ENCODE measurements around the gene PALS1.

PALS1 gene

GRCh38 chr14:67241411-67242167, at the start of gene PALS1:
TSS of gene PALS1 (plus strand) at chr14:67241435. CDS start at chr14:67279171, 37,736 bp downstream.
- DNase-seq, result no peak

DNA sequence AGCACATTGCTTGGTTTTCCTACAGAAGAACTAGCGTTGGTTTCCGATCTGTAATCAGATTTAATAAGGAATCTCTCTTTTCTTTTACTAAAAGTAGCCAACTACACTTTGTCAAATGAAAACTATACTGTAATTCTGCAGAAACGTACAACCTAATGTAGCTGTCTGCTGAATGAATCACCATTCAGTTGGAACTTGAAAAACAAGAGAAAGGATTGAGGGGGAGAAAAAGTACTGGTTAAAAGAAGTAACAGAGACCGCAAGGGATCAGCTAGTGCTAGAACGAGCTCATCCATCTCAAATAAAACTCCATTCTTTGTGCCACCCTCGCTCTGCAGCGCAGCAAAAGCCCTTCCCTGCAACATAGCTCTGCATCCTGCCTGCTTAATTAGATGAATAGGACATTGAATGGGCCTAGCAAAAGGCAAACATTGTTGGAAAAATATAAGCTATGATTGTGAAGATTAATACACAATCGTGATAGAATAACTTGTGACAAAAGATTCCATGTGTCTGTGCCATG, 49.4 kb upstream of the PALS1 start:
- DNase-seq, result no peak

GRCh38 chr14:67192366-67192765, 48.9 kb upstream of the PALS1 start:
- no peak for DNase-seq

DNA sequence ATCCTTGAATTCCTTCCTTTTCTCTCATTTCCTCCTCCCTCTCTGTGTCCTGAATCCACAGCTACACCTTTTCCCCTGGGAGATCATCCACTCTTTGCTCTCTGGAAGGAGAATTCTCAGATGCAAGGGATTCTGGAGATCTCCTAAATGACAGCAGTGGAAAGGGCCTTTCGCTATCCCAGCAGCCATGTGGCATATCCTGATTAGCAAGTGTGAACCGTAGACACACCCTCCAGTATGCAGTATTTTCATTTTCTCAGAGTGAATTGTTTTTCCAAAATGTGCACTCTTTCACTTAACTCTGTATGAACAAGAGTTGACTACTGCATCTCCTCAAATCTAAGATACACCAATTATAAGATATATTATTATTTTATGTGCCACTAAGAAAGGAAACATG, 46.0 kb upstream of the PALS1 start:
- no peak for DNase-seq

GRCh38 chr14:67199016-67199415, 42.2 kb upstream of the PALS1 start:
- no peak for DNase-seq

GRCh38 chr14:67207810-67208209, 33.4 kb upstream of the PALS1 start:
- DNase-seq, result no peak

DNA sequence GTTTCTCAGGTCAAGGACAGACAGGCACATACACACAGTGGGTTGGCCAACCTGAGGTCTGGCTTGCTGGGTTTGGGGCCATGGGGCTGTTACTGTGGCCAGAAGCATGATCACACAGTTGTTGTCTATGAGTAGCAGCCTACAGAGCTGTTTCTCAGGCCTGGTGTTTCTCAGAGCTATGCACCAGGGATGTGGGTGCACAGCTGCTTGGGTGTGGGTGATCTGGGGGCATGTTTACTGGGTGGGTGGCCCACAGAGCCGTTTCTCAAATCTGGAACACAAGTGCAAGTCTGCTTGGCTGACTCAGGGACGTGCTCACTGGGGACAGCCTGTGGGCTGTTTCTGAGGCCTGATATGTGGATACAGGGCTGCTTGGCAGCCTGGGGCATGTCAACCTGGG, 23.1 kb upstream of the PALS1 start:
- no peak for DNase-seq

GRCh38 chr14:67221248-67221981, 19.8 kb upstream of the PALS1 start:
- no peak for DNase-seq

- DNase-seq, result no peak
These were observed 19.3 kb upstream of the PALS1 start for GRCh38 chr14:67221982-67222328.

DNA sequence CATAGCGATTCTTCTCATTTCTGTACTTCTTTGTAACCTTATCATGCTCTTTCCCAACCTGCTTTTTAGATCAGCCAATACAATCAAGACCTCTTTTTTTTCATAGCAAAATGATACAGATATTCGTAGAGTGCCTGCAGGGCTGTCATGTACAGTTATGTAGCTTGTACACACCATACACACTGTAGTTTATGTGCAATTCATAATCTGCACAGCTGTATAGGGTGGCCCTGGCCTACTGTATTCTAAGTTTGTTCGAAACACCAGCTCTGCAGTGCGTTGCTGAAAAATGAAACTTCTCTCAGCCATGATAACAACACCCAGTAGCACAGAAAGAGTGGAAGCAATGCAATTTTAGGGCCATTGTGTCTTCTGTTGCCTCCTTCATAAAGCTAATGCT, 15.7 kb upstream of the PALS1 start:
- no peak for DNase-seq

GRCh38 chr14:67228325-67228984, 12.8 kb upstream of the PALS1 start:
- DNase-seq, result no peak

DNA sequence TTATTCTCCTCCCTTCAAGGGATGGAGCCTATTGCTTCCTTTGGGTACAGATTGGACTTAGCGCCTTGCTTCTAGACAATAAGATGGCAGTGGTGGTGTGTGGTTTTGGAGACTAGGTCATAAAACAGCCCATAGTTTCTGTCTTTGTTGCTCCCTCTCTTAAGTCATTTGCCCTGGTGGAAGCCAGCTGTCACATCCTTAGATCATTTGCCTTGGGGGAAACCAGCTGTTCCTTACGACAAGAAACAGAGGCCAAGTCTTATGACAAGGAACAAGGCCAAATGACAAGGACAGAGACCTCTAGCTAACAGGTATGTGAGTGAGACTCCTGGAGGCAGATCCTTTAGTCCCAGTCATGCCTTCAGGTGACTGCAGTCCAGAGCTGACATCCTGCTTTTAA, 9.2 kb upstream of the PALS1 start:
- no peak for DNase-seq

GRCh38 chr14:67232621-67233020, 8.6 kb upstream of the PALS1 start:
- DNase-seq, result no peak

DNA sequence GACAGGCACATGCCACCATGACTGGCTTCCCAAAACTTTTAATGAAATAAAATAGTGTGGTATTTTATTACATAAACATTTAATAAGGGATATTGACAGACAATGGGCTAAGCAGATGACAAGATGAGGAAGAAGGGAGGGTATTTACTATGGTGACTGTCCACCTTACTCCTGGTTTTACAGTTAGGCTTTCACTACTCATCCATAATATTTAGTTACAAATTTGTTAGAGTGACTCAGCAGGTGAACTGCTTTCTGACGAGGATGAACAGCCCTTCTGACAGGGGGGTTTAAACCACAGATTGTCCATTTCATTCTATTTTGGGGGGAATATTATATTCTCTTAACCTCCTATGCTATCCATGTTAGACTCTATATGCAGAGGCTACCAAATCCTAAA, 3.6 kb upstream of the PALS1 start:
- no peak for DNase-seq

GRCh38 chr14:67239582-67239981, 1.7 kb upstream of the PALS1 start:
- no peak for DNase-seq

DNA sequence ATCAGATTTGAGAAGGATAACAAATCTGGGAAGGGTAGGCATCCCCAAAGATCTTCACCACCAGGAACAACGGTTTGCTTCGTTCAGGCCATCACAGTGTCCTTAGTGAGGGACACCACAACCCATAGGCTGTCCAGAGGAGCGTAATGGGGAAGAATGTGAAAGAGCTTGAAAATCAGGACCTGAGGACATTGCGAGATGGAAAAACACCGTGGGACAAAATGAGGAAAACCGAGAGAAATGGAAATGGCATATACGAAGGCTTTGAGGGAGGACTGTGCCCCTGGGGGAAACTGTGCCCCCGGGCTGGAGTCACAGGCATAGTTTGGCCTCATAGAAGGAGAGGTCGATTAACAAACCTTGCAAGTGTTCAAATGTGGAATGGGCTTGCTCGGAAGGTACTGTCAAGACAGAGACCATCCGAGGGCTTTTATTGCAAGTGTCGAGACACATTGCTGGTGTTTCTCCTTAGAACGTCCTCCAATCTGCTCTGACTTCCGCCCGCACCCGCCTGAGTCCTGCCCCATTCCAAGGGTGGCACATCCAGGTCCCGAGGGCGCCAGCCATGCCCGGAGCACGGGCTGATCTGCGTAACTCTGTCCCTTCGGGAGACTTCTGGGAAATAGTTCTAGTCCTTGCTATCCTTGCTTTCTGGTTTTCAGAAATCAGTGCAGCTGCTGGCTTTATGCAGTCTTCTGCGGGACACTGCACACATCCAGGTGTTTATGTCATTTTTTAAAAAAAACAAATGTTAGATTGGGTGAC, 885 bp upstream of the PALS1 start:
- DNase-seq, result no peak

DNA sequence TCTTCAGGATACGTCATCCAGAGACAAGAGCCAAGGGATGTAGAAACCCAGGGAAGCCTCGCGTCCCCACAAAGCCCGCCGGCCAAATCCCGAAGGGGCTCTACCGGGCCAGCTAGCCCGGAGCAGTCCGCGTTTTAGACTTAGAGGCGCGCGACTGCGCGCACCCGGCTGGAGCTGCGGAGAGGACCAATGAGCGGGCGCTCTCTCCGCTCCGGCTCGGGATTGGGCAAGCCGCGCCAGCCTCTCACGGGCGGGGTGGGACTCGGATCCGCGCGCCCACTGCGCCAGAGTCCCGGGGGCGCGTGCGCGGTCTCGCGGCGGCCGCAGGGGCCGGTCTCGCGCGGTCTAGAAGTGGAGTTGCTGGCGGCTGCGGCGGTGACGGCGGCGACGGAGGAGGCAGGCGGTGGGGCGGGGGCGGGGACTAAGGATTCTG, 241 bp upstream of the PALS1 start:
- peak; percentile 94 for DNase-seq

- DNase-seq, result no peak
These were observed 859 bp downstream of the PALS1 start for GRCh38 chr14:67242168-67242420.

- DNase-seq, result no peak
These were observed 3.9 kb downstream of the PALS1 start for GRCh38 chr14:67245104-67245503.

- DNase-seq, result no peak
These were observed 10.5 kb downstream of the PALS1 start for GRCh38 chr14:67251573-67252226.

DNA sequence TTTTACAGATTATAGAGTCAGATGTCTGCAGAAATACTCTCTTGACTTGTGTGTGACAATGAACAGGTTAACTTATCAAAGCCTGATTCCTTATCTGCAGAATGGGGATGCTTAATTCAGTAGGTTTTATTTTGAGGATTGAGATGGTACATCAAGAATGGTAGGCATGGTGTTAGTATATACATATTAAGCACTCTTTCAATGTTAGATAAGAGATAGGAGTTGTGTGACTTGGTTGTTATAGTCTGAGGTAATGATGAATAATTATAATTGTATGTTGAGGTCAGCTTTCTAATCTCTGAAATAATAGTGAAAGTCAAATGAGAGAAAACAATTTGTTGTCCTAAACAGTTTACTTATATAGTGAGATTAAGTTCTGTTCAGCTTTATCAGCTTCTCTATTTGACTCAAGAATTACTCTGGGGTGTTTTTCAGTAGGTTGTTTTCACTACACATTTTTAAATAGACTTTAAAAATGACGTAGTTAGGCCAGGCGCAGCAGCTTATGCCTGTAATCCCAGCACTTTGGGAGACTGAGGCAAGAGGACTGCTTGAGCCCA, 11.9 kb downstream of the PALS1 start:
- DNase-seq, result no peak

DNA sequence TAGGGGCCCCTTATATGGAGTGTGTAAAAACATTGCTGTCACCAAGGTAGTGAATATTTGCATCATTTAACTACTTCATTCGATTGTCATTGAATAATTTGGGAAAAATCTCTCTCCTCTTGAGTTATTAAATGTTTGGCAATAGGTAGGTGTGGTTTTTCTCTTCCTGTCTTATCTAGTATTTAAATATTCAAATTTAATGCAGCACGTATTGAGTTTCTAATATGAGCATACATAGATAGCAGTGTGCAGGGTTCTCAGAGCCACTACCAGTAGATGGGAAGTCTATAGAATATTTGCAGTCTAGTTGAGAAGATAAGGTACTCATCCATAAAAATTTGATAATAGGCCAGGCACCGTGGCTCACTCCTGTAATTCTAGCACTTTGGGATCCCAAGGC, 16.7 kb downstream of the PALS1 start:
- DNase-seq, result no peak
